Activated CD8-positive, alpha-beta memory T cell treated with anti-CD3 and anti-CD28 coated beads, Interleukin-2, amount 50 U/mL, for 48 hours (primary cell): Measurements from ENCODE around the gene TP73.
A peak's percentile ranks its signal among the peaks of the same experiment; 100 is the strongest.

Experiments
- DNase-seq: peaks from one replicate; pipeline ENCODE4 v3.0.0-alpha.2; 2020

Gene TP73

GRCh38 chr1:3691421-3692204 lies 39.3 kb downstream of the TP73 start:
- DNase-seq: no peak

- DNase-seq: no peak
Measured at GRCh38 chr1:3692598-3692997, 40.3 kb downstream of the TP73 start.

- no peak for DNase-seq
Measured at GRCh38 chr1:3693321-3693720, 41.0 kb downstream of the TP73 start.

GRCh38 chr1:3695326-3696217 lies 43.3 kb downstream of the TP73 start:
- DNase-seq: peak; percentile 72

- DNase-seq: no peak
Measured at GRCh38 chr1:3696689-3697088, 44.4 kb downstream of the TP73 start.

- DNase-seq: no peak
Measured at GRCh38 chr1:3697104-3697503, 44.8 kb downstream of the TP73 start.

GRCh38 chr1:3697810-3698209 lies 45.5 kb downstream of the TP73 start:
- DNase-seq: no peak

GRCh38 chr1:3698660-3699408 lies 46.5 kb downstream of the TP73 start:
- DNase-seq: no peak

- DNase-seq: no peak
Measured at GRCh38 chr1:3699596-3699995, 47.3 kb downstream of the TP73 start.

GRCh38 chr1:3700631-3701030 lies 48.3 kb downstream of the TP73 start:
- no peak for DNase-seq

GRCh38 chr1:3702528-3702927 lies 50.2 kb downstream of the TP73 start:
- no peak for DNase-seq

GRCh38 chr1:3702990-3703728 lies 50.8 kb downstream of the TP73 start:
- no peak for DNase-seq

- DNase-seq: no peak
Measured at GRCh38 chr1:3703786-3704371, 51.6 kb downstream of the TP73 start.

- no peak for DNase-seq
Measured at GRCh38 chr1:3705341-3705950, 53.1 kb downstream of the TP73 start.

- DNase-seq: no peak
Measured at GRCh38 chr1:3706651-3707297, 54.5 kb downstream of the TP73 start.

GRCh38 chr1:3707298-3707938 lies 55.1 kb downstream of the TP73 start:
- DNase-seq: no peak

GRCh38 chr1:3707939-3708328 lies 55.6 kb downstream of the TP73 start:
- DNase-seq: no peak

- no peak for DNase-seq
Measured at GRCh38 chr1:3708791-3709190, 56.5 kb downstream of the TP73 start.

GRCh38 chr1:3710251-3710650 lies 57.9 kb downstream of the TP73 start:
- no peak for DNase-seq

GRCh38 chr1:3711381-3711779 lies 59.1 kb downstream of the TP73 start:
- no peak for DNase-seq
